H1 (cell line): ENCODE data around the gene WDR44. TPM values are rescaled to one million over a fixed set of nuclear protein-coding genes. Genes with fewer than 3 reads are reported as not detected.

Experiments used
- CTCF ChIA-PET: fragments of 300-600 bp; sonication (Branson Sonifier 250); formaldehyde crosslinking; loops from one replicate; lab custom pipeline; 2021; ENCODE audit not compliant: partially characterized antibody; lab: Charles Lee
- POLR2A ChIA-PET: fragments of 300-600 bp; sonication (Branson Sonifier 250); formaldehyde crosslinking; loops from one replicate; lab custom pipeline; 2021; ENCODE audit warnings: inconsistent platforms; ENCODE audit not compliant: partially characterized antibody; lab: Charles Lee
- DNase-seq, 2 experiments: peaks; one replicate each; pipeline versions ENCODE4 v3.0.0 to v3.0.0-alpha.2; 2010 to 2022; ENCODE audit warnings: low spot score in 2 of 2, low read depth in 1 of 2, mixed read lengths in 1 of 2
- FAIRE-seq: peaks from 2 replicates; lab custom pipeline; 2011; peaks lifted over from hg19 to GRCh38; lab: Jason Lieb, UNC
- H2AFZ ChIP-seq: 2 replicates; pipeline ENCODE4 v1.8.1; 2012; ENCODE audit warnings: low read length, inconsistent platforms
- H2AK5ac ChIP-seq: 2 replicates; pipeline ENCODE4 v1.6.1; 2013; ENCODE audit warnings: low read depth, low read length
- H2BK120ac ChIP-seq: replicated peaks from 2 replicates; pipeline ENCODE3; 2013; ENCODE audit warnings: low read depth, low read length, inconsistent platforms
- H2BK12ac ChIP-seq: 2 replicates; pipeline ENCODE4 v1.6.1; 2013; ENCODE audit warnings: low read depth, low read length
- H2BK15ac ChIP-seq: 2 replicates; pipeline ENCODE4 v1.6.1; 2013; ENCODE audit warnings: low read length
- H2BK20ac ChIP-seq: 2 replicates; pipeline ENCODE4 v1.6.1; 2013; ENCODE audit warnings: low read length
- H2BK5ac ChIP-seq: 2 replicates; pipeline ENCODE4 v1.6.1; 2013; ENCODE audit warnings: low read depth, low read length
- H3K14ac ChIP-seq: 2 replicates; pipeline ENCODE4 v1.6.1; 2013; ENCODE audit warnings: inconsistent platforms; ENCODE audit not compliant: insufficient read length
- H3K18ac ChIP-seq: 2 replicates; pipeline ENCODE4 v1.6.1; 2013; ENCODE audit warnings: low read length; ENCODE audit errors: extremely low read depth
- H3K23ac ChIP-seq: 2 replicates; pipeline ENCODE4 v1.6.1; 2013; ENCODE audit warnings: inconsistent platforms; ENCODE audit not compliant: insufficient read length
- H3K23me2 ChIP-seq: 2 replicates; pipeline ENCODE4 v1.6.1; 2013; ENCODE audit warnings: low read depth, low read length
- H3K27ac ChIP-seq: 2 replicates; pipeline ENCODE4 v1.6.1; 2011; ENCODE audit warnings: low read depth, low read length, inconsistent platforms
- H3K27me3 ChIP-seq, 4 experiments: replicated peaks in 1 of 4; 1 replicate in 1 of 4; 2 replicates in 3 of 4; pipeline versions ENCODE4 v1.6.1 to v1.8.1; 2011 to 2013; ENCODE audit warnings: low read length in 3 of 4, mild to moderate bottlenecking in 3 of 4, inconsistent platforms in 2 of 4, mixed read lengths in 2 of 4, moderate library complexity in 1 of 4; ENCODE audit not compliant: control insufficient read depth in 3 of 4, insufficient read depth in 3 of 4; ENCODE audit errors: extremely low read depth in 1 of 4
- H3K36me3 ChIP-seq, 4 experiments: 2 replicates each; pipeline versions ENCODE4 v1.6.1 to v1.8.1; 2011 to 2013; ENCODE audit warnings: mild to moderate bottlenecking in 4 of 4, low read length in 3 of 4, moderate library complexity in 2 of 4, control low read depth in 1 of 4, inconsistent platforms in 1 of 4; ENCODE audit not compliant: insufficient read depth in 4 of 4, control insufficient read depth in 2 of 4
- H3K4ac ChIP-seq: replicated peaks from 2 replicates; pipeline ENCODE3; 2013; ENCODE audit warnings: low read length, low read depth, mixed read lengths, inconsistent platforms; ENCODE audit not compliant: insufficient read length
- H3K4me1 ChIP-seq, 4 experiments: replicated peaks in 1 of 4; 1 replicate in 1 of 4; 2 replicates in 3 of 4; pipeline versions ENCODE4 v1.6.1 to v1.8.1; 2011 to 2013; ENCODE audit warnings: low read length in 3 of 4, inconsistent platforms in 2 of 4, mixed read lengths in 1 of 4; ENCODE audit not compliant: insufficient read depth in 4 of 4, control insufficient read depth in 3 of 4
- H3K4me2 ChIP-seq, 2 experiments: 2 replicates each; pipeline versions ENCODE4 v1.6.1 to v1.8.1; 2011 to 2013; ENCODE audit warnings: low read depth in 2 of 2, low read length in 2 of 2, control low read depth in 1 of 2, inconsistent platforms in 1 of 2, mild to moderate bottlenecking in 1 of 2; ENCODE audit not compliant: insufficient read depth in 1 of 2
- H3K4me3 ChIP-seq, 4 experiments: fragments of 200-600, 300-600 bp in 1 of 4; sonication (generic), shearing (Covaris generic), sonication (Bioruptor Twin) in 1 of 4; 2 replicates each; pipeline versions ENCODE4 v1.5.1 to v1.8.1; 2011 to 2016; ENCODE audit warnings: low read length in 4 of 4, low read depth in 3 of 4, control low read depth in 2 of 4, inconsistent platforms in 2 of 4, mild to moderate bottlenecking in 2 of 4, mixed read lengths in 1 of 4, moderate library complexity in 1 of 4; ENCODE audit not compliant: insufficient read depth in 2 of 4; ENCODE audit errors: extremely low read depth in 1 of 4
- H3K56ac ChIP-seq: replicated peaks from 2 replicates; pipeline ENCODE3; 2013; ENCODE audit warnings: low read depth, mild to moderate bottlenecking, mixed read lengths, low read length, inconsistent platforms; ENCODE audit not compliant: insufficient read length
- H3K79me1 ChIP-seq: 2 replicates; pipeline ENCODE4 v1.6.1; 2013; ENCODE audit warnings: low read depth, low read length, control low read depth
- H3K79me2 ChIP-seq, 2 experiments: 2 replicates each; pipeline versions ENCODE4 v1.6.1 to v1.8.1; 2012 to 2013; ENCODE audit warnings: low read length in 2 of 2, mild to moderate bottlenecking in 2 of 2, inconsistent platforms in 1 of 2; ENCODE audit not compliant: insufficient read depth in 2 of 2, control insufficient read depth in 1 of 2
- H3K9ac ChIP-seq, 4 experiments: replicated peaks in 1 of 4; 1 replicate in 1 of 4; 2 replicates in 3 of 4; pipeline versions ENCODE4 v1.6.1 to v1.8.1; 2011 to 2013; ENCODE audit warnings: low read depth in 3 of 4, low read length in 3 of 4, control low read depth in 2 of 4, mild to moderate bottlenecking in 2 of 4, moderate library complexity in 2 of 4, inconsistent platforms in 1 of 4; ENCODE audit errors: extremely low read depth in 1 of 4
- H3K9me3 ChIP-seq, 2 experiments: 2 replicates each; pipeline versions ENCODE4 v1.6.1 to v1.8.1; 2012 to 2013; ENCODE audit warnings: mild to moderate bottlenecking in 2 of 2, moderate library complexity in 2 of 2, control low read depth in 1 of 2, inconsistent platforms in 1 of 2, low read depth in 1 of 2, low read length in 1 of 2, mixed read lengths in 1 of 2; ENCODE audit not compliant: insufficient read depth in 2 of 2
- H4K20me1 ChIP-seq, 2 experiments: replicated peaks in 1 of 2; 2 replicates each; pipeline versions ENCODE3 to v1.8.1; 2011 to 2013; ENCODE audit warnings: inconsistent platforms in 2 of 2, low read length in 2 of 2, mild to moderate bottlenecking in 1 of 2; ENCODE audit not compliant: insufficient read depth in 2 of 2, control insufficient read depth in 1 of 2
- H4K5ac ChIP-seq: 2 replicates; pipeline ENCODE4 v1.6.1; 2013; ENCODE audit warnings: low read length, low read depth, mixed read lengths, inconsistent platforms; ENCODE audit not compliant: insufficient read length
- H4K8ac ChIP-seq: 2 replicates; pipeline ENCODE4 v1.8.0; 2013; ENCODE audit warnings: mild to moderate bottlenecking, moderate library complexity, low read length, inconsistent platforms; ENCODE audit not compliant: insufficient read depth; ENCODE audit errors: extremely low read depth
- H4K91ac ChIP-seq: replicated peaks from 2 replicates; pipeline ENCODE3; 2013; ENCODE audit warnings: low read length, mixed read lengths, inconsistent platforms; ENCODE audit not compliant: insufficient read length
- CBX5 ChIP-seq: fragments of 300-800, 300-1000 bp; sonication (generic); IDR thresholded peaks from 2 replicates; pipeline ENCODE4 v1.7.1; 2016; ENCODE audit warnings: antibody characterized with exemption, low read length, low read depth
- CEBPB ChIP-seq: IDR thresholded peaks from 2 replicates; pipeline ENCODE4 v1.6.1; 2012; ENCODE audit warnings: low read depth, low read length
- CTBP2 ChIP-seq: IDR thresholded peaks from 2 replicates; pipeline ENCODE4 v1.7.0; 2011; ENCODE audit warnings: borderline replicate concordance, mild to moderate bottlenecking, moderate library complexity, mixed read lengths, low read length; ENCODE audit not compliant: insufficient read depth, insufficient read length
- EZH2 ChIP-seq: fragments of 200-600 bp; sonication (generic); IDR thresholded peaks from 2 replicates; pipeline ENCODE4 v1.7.1; 2012; ENCODE audit warnings: low read depth, mild to moderate bottlenecking, moderate library complexity, low read length, inconsistent platforms; ENCODE audit not compliant: severe bottlenecking
- GABPA ChIP-seq: IDR thresholded peaks from 2 replicates; pipeline ENCODE4 v1.6.1; 2011; ENCODE audit warnings: mild to moderate bottlenecking, low read length, moderate library complexity, borderline replicate concordance; ENCODE audit not compliant: insufficient read depth
- HDAC6 ChIP-seq: IDR thresholded peaks from one replicate; pipeline ENCODE4 v1.7.1; 2012; ENCODE audit warnings: low read depth, mild to moderate bottlenecking, inconsistent platforms, low read length, moderate library complexity
- KDM1A ChIP-seq: fragments of 200-600, 300-600 bp; sonication (generic); IDR thresholded peaks from 2 replicates; pipeline ENCODE4 v1.7.1; 2016; ENCODE audit warnings: mild to moderate bottlenecking, low read length, borderline replicate concordance
- POLR2AphosphoS5 ChIP-seq: IDR thresholded peaks from 2 replicates; pipeline ENCODE4 v1.6.1; 2011; ENCODE audit warnings: low read depth, low read length
- RFX5 ChIP-seq: IDR thresholded peaks from 2 replicates; pipeline ENCODE4 v1.6.1; 2011; ENCODE audit warnings: low read depth, low read length, improper control_type of control experiment, borderline replicate concordance
- SIX5 ChIP-seq: IDR thresholded peaks from 2 replicates; pipeline ENCODE4 v1.6.1; 2011; ENCODE audit warnings: mild to moderate bottlenecking, low read depth, low read length
- SP2 ChIP-seq: IDR thresholded peaks from 2 replicates; pipeline ENCODE4 v1.6.1; 2012; ENCODE audit warnings: mild to moderate bottlenecking, low read length, inconsistent platforms
- TAF1 ChIP-seq: IDR thresholded peaks from 2 replicates; pipeline ENCODE4 v1.6.1; 2011; ENCODE audit warnings: mild to moderate bottlenecking, low read depth, low read length
- TAF7 ChIP-seq: optimal IDR thresholded peaks from 2 replicates; pipeline ENCODE3; 2011; ENCODE audit warnings: low read depth, mild to moderate bottlenecking, inconsistent platforms, low read length, moderate library complexity, borderline replicate concordance
- TEAD4 ChIP-seq: IDR thresholded peaks from 2 replicates; pipeline ENCODE4 v1.6.1; 2012; ENCODE audit warnings: low read depth, low read length, inconsistent platforms, mixed read lengths
- WGBS, 2 experiments: shearing (Covaris generic) in 1 of 2; methylation state at CpG; one replicate each; pipeline versions ENCODE4 v1.1.6 to v1.1.7; 2013 to 2015; ENCODE audit warnings: low lambda C conversion rate in 2 of 2, mixed read lengths in 2 of 2, inconsistent platforms in 1 of 2, low coverage in 1 of 2, missing lambda C conversion rate in 1 of 2; ENCODE audit not compliant: insufficient replicate concordance in 2 of 2, insufficient coverage in 1 of 2, insufficient read length in 1 of 2; ENCODE audit errors: extremely low coverage in 1 of 2, missing lambda C conversion rate in 1 of 2; 5-methylcytosine and 5-hydroxymethylcytosine counted together
- polyA plus RNA-seq, 7 experiments: library from polyadenylated mRNA; depleted of rRNA in 3 of 7; stranded (reverse) in 5 of 7; unstranded in 2 of 7; fragments of >200 nt in 5 of 7; fragments of 200-250 nt in 2 of 7; gene quantifications; 1 replicate in 5 of 7; 2 replicates in 1 of 7; 4 replicates in 1 of 7; pipeline versions ENCODE4 v1.2.1 to v1.2.3, GENCODE V29; 2011 to 2013; ENCODE audit warnings: missing spikeins in 2 of 7, mixed read lengths in 2 of 7
- total RNA-seq: library from RNA; stranded (reverse); fragmentation: NEBNext Ultra II Directional; extraction: Animal tissue kit (Norgen Biotek cat#: 25700); gene quantifications from 2 replicates; pipeline ENCODE4 v1.2.1, GENCODE V29; 2021

WDR44 gene
- total and polyA plus RNA-seq, 2 of the 8 experiments (the other 6 are each of a cell fraction or from before 2014, with no cell fraction given), result 5.1 to 17.2 TPM

DNA sequence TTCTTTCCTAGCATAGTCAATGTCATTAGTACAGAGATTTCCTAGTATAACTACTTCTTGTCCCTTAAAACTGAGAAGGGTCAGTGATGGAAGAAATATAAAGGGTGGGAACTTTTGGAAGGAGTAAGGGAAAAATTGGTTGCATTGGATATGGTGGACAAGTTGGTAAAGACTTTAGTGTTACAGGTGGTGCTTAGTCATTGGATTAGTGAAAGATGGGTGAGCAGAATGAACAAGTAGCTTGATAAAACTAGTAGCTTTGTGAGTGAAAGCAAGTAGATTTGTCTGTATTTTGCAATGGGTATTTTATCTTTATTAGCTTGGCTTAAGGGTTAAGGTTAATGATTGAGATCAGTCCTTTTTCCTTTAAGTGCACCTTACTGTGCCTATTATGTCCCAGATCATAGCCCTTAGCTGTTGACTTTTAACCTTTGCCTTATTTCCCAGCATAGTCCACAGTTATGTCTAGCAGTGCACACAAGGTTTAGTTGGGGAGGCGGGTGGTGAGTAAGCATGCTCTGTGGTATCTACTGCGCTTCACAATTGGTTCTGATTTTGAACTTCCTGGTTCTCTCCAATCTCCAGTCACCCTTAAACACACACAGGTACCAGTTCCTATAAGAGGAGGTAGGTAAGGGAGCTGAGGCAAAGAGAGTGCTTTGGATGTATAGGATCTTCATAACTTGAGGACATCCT is 9.5 kb downstream of the WDR44 start:
- Histone ChIP-seq H4K20me1 (peaks cover 0 to 3% of the 10 kb centered on the region in 2 experiments), H3K79me2 (peaks cover 0 to 87% of the 10 kb centered on the region in 2 experiments; a peak in 2 of 4 replicates)
- FAIRE-seq, result no peak
- no peak for TF ChIP-seq HDAC6
- TF ChIP-seq CBX5, result no peak
- no peak for TF ChIP-seq CTBP2
- TF ChIP-seq TAF1, result no peak
- TF ChIP-seq TEAD4, result no peak
- TF ChIP-seq SIX5, result no peak
- TF ChIP-seq TAF7, result no peak
- TF ChIP-seq CEBPB, result no peak
- TF ChIP-seq POLR2AphosphoS5, result no peak
- TF ChIP-seq SP2, result no peak
- no peak for TF ChIP-seq EZH2
- no peak for TF ChIP-seq GABPA
- no peak for TF ChIP-seq RFX5
- TF ChIP-seq KDM1A, result no peak

More for the DNA sequence above, 9.5 kb downstream of the WDR44 start:
- no peak overlapping the region for H4K5ac ChIP-seq
- no peak overlapping the region for H2BK12ac ChIP-seq
- H3K18ac ChIP-seq, result no peak overlapping the region; the same call in 1 of the 2 replicates
- no peak overlapping the region for H2AFZ ChIP-seq
- H3K9ac ChIP-seq, result no peak overlapping the region
- H3K56ac ChIP-seq, result no peak overlapping the region
- no peak overlapping the region for H2BK5ac ChIP-seq
- H3K36me3 ChIP-seq, result no peaks in the 10 kb centered on the region
- H4K8ac ChIP-seq, result no peak overlapping the region
- H3K14ac ChIP-seq, result no peak overlapping the region
- ChIA-PET POLR2A (interaction anchor here (0.6 kb wide), 1 partner anchor 17 kb away, joined by 3 read pairs; no protein-coding TSS in a partner anchor), CTCF (no interaction called here)
- no peak overlapping the region for H2BK120ac ChIP-seq
- H4K91ac ChIP-seq, result no peak overlapping the region
- no peak overlapping the region for H3K4me2 ChIP-seq
- H3K27me3 ChIP-seq, result no peaks in the 10 kb centered on the region
- peaks cover 2% of the 10 kb centered on the region; the same call in 1 of the 2 replicates for H3K79me1 ChIP-seq
- no peak overlapping the region for H3K4me3 ChIP-seq
- no peaks in the 10 kb centered on the region for H3K23me2 ChIP-seq
- no peak overlapping the region for H2BK20ac ChIP-seq
- H3K4ac ChIP-seq, result no peak overlapping the region
- H3K9me3 ChIP-seq, result no peaks in the 10 kb centered on the region
- 87% methylated on average over 2 of the region's 2 CpGs; no CpG with 5 or more reads in 1 of the 2 experiments for WGBS, 2 experiments
- no peak overlapping the region for H2BK15ac ChIP-seq
- H3K4me1 ChIP-seq, result peaks cover 0 to 6% (median 2%) of the 10 kb centered on the region in 4 experiments; a peak in 2 of 7 replicates
- H3K23ac ChIP-seq, result no peak overlapping the region
- H2AK5ac ChIP-seq, result no peak overlapping the region
- no peak for DNase-seq
- H3K27ac ChIP-seq, result no peak overlapping the region
